Hepatocyte (in vitro differentiated cells): Measurements from ENCODE around the gene ANO2.

ENCODE experiments used
- CTCF ChIP-seq: fragments of 200-600 bp; sonication (generic); IDR thresholded peaks from 2 replicates; pipeline ENCODE4 v1.5.1; 2016; ENCODE audit warnings: antibody characterized with exemption, mild to moderate bottlenecking; ENCODE audit not compliant: poor library complexity
- EZH2phosphoT487 ChIP-seq: fragments of 200-600 bp; sonication (generic); IDR thresholded peaks from one replicate; pipeline ENCODE4 v1.6.1; 2018; ENCODE audit warnings: antibody characterized with exemption, mild to moderate bottlenecking, low read depth, moderate library complexity; ENCODE audit not compliant: unreplicated experiment, severe bottlenecking

GRCh38 chr12:5846950-5847349 is 98.1 kb downstream of the ANO2 start:
- TF ChIP-seq CTCF (no peak), EZH2phosphoT487 (no peak)
